Neural progenitor cell (in vitro differentiated cells): ENCODE measurements around the gene ITGAD.

ENCODE experiments used
- CTCF ChIP-seq: fragments of 200-600 bp; sonication (generic); IDR thresholded peaks from 2 replicates; pipeline ENCODE4 v1.5.1; 2017; ENCODE audit warnings: antibody characterized with exemption, mild to moderate bottlenecking
- EZH2 ChIP-seq: fragments of 200-600 bp; sonication (generic); IDR thresholded peaks from 2 replicates; pipeline ENCODE4 v1.6.1; 2017; ENCODE audit warnings: antibody characterized with exemption, mild to moderate bottlenecking, moderate library complexity

GRCh38 chr16:31466381-31466841, 73.3 kb downstream of the ITGAD start:
- TF ChIP-seq CTCF = no peak
- TF ChIP-seq EZH2 = no peak
